ENCODE measurements around the gene LCN12. TPM values are rescaled to one million over a fixed set of nuclear protein-coding genes. Genes with fewer than 3 reads are reported as not detected.

Gene LCN12
- total RNA-seq, 1 experiment from 2014 or later, result 2.1 TPM

- H2AK5ac ChIP-seq (ENCODE audit: insufficient read length, low read length), result no peak overlapping the region
- DNase-seq, result peak; percentile 22
- H3K56ac ChIP-seq (ENCODE audit: insufficient read length, low read depth, low read length), result no peak overlapping the region
- no peak overlapping the region for H3K4ac ChIP-seq (ENCODE audit: low read depth, low read length)
- WGBS (ENCODE audit: extremely low coverage, insufficient read length, low lambda C conversion rate), result no CpG with 5 or more reads among the region's 10 CpGs
- Mint-ChIP-seq H3K4me1 (no peaks in the 10 kb centered on the region), H3K27me3 (ENCODE audit: low read depth) (no peaks in the 10 kb centered on the region), H3K4me3 (no peak overlapping the region), H3K9me3 (no peaks in the 10 kb centered on the region), H3K36me3 (ENCODE audit: insufficient read depth in 1 of 3, low read depth in 3 of 3) (peaks cover 33 to 72% (median 64%) of the 10 kb centered on the region in 3 experiments; a peak in 6 of 7 replicates), H3K27ac (no peak overlapping the region; a peak in 1 of 7 replicates)
- H4K5ac ChIP-seq (ENCODE audit: insufficient read length, low read depth, low read length), result no peak overlapping the region
- no peak overlapping the region for H3K23ac ChIP-seq (ENCODE audit: insufficient read length, low read depth, low read length)
- no peak overlapping the region for H3T11ph ChIP-seq (ENCODE audit: low read length)
- no peak overlapping the region for H3K9ac ChIP-seq (ENCODE audit: extremely low read depth, insufficient read length, low read length)
- no peak overlapping the region for H3K27ac ChIP-seq (ENCODE audit: insufficient read length, low read depth, low read length)
- no peaks in the 10 kb centered on the region for H3K9me3 ChIP-seq (ENCODE audit: control insufficient read depth, low read depth, low read length)
- no peaks in the 10 kb centered on the region for H4K20me1 ChIP-seq (ENCODE audit: control insufficient read depth, insufficient read depth, insufficient read length)
- H3K23me2 ChIP-seq (ENCODE audit: insufficient read length, low read depth, low read length, poor library complexity, severe bottlenecking), result no peaks in the 10 kb centered on the region
- H2AFZ ChIP-seq (ENCODE audit: low read length), result no peak overlapping the region
- TF ChIP-seq CTCF (conservative IDR thresholded peaks at IDR 0.05), result no peak
- no peak overlapping the region for H3K18ac ChIP-seq (ENCODE audit: insufficient read length, low read depth, low read length)
- no peak overlapping the region for H2BK5ac ChIP-seq (ENCODE audit: insufficient read length, low read length)
- no peak overlapping the region for H2BK20ac ChIP-seq (ENCODE audit: low read depth, low read length, poor library complexity, severe bottlenecking)
- H2BK12ac ChIP-seq (ENCODE audit: insufficient read length, low read depth, low read length), result no peak overlapping the region
- H3K4me2 ChIP-seq (ENCODE audit: insufficient read depth, insufficient read length, low read length), result no peak overlapping the region
- H3K79me1 ChIP-seq (ENCODE audit: insufficient read depth, low read depth, low read length, poor library complexity, severe bottlenecking), result no peaks in the 10 kb centered on the region
- H3K79me2 ChIP-seq (ENCODE audit: insufficient read depth, low read length), result no peaks in the 10 kb centered on the region
- H2BK15ac ChIP-seq (ENCODE audit: low read depth, low read length), result no peak overlapping the region
- H3K27me3 ChIP-seq (ENCODE audit: insufficient read depth, low read length), result no peaks in the 10 kb centered on the region
- H4K91ac ChIP-seq (ENCODE audit: insufficient read length, low read depth, low read length), result no peak overlapping the region
- no peak overlapping the region for H2BK120ac ChIP-seq (ENCODE audit: low read depth, low read length, poor library complexity, severe bottlenecking)
- no peak overlapping the region for H4K8ac ChIP-seq (replicated peaks; ENCODE audit: insufficient read length, low read depth, low read length)
- H3K4me1 ChIP-seq (ENCODE audit: insufficient read depth, low read length), result no peaks in the 10 kb centered on the region
- no peak overlapping the region for H3K14ac ChIP-seq (ENCODE audit: insufficient read depth, low read length)
These were observed 30.4 kb upstream of the LCN12 start for GRCh38 chr9:136921718-136922117.
